ENCODE measurements around the gene ZNF536. TPM values are rescaled to one million over a fixed set of nuclear protein-coding genes. Genes with fewer than 3 reads are reported as not detected.

ZNF536 gene
- total and polyA plus RNA-seq, 2 donors (not counting 1 experiment from before 2014, with no cell fraction given), result not detected

DNA sequence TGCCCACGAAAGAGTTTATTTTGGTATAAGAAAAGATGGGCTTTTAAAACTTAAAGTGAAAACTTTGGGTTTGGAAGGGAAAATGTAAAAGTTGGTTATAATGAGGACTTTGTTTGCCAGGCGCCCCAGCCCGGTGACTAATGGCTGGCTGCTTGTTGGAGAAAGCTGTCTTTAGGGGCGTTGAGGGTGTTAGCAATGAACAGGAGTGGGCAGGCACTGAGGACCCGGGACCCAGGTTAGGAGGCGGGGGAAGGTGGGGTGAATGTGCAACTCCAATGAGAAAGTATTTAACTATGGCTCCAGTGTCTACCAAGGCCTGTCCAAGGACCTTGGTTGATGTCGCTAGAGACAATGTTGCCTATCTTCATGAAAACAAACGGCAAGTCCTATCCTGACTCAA, 118.6 kb downstream of the ZNF536 start:
- Mint-ChIP-seq H3K27me3 (no peaks in the 10 kb centered on the region), H3K9me3 (ENCODE audit: insufficient read depth) (no peaks in the 10 kb centered on the region), H3K4me1 (no peaks in the 10 kb centered on the region), H3K27ac (no peak overlapping the region), H3K4me3 (no peak overlapping the region)
- H3K27ac ChIP-seq (ENCODE audit: low read length in 2 of 2), result no peak overlapping the region
- intact Hi-C loops (cut with micrococcal nuclease), result no loop called here
- CTCF ChIA-PET, result no interaction called here
- POLR2A ChIA-PET, result no interaction called here
- no peak for DNase-seq
- no peaks in the 10 kb centered on the region for H3K36me3 ChIP-seq (replicated peaks in 1 of 2; ENCODE audit: control extremely low read depth in 1 of 2, control insufficient read depth in 1 of 2, extremely low read depth in 1 of 2, insufficient read depth in 2 of 2, low read length in 1 of 2)
- WGBS (ENCODE audit: insufficient coverage), result 91% methylated on average over 6 of the region's 8 CpGs
- H3K4me1 ChIP-seq (ENCODE audit: control insufficient read depth in 2 of 2, insufficient read depth in 2 of 2, low read length in 2 of 2), result no peaks in the 10 kb centered on the region
- no peaks in the 10 kb centered on the region for H3K9me3 ChIP-seq (ENCODE audit: control extremely low read depth in 1 of 3, control insufficient read depth in 2 of 3, insufficient read depth in 1 of 3, low read length in 2 of 3)
- no peaks in the 10 kb centered on the region for H3K79me2 ChIP-seq (ENCODE audit: control insufficient read depth, insufficient read depth, low read length)
- H2AFZ ChIP-seq (ENCODE audit: insufficient read depth, low read depth, low read length, poor library complexity, severe bottlenecking), result no peak overlapping the region
- no peak for ATAC-seq (ENCODE audit: low read depth)
- H3K9ac ChIP-seq (ENCODE audit: low read length), result no peak overlapping the region
- H3K4me3 ChIP-seq (ENCODE audit: control extremely low read depth in 1 of 5, extremely low read depth in 1 of 5, insufficient read depth in 1 of 5, low read depth in 2 of 5, low read length in 4 of 5), result no peak overlapping the region
- no peak overlapping the region for H3K4me2 ChIP-seq (replicated peaks; ENCODE audit: low read depth, low read length, poor library complexity, severe bottlenecking)
- H4K20me1 ChIP-seq (ENCODE audit: control insufficient read depth, insufficient read depth, low read length, poor library complexity, severe bottlenecking), result no peaks in the 10 kb centered on the region
- TF ChIP-seq EZH2 (IDR thresholded peaks at IDR 0.05; ENCODE audit: borderline replicate concordance, insufficient read depth, low read depth, low read length, poor library complexity, severe bottlenecking), result no peak
- TF ChIP-seq, protein P1, sequence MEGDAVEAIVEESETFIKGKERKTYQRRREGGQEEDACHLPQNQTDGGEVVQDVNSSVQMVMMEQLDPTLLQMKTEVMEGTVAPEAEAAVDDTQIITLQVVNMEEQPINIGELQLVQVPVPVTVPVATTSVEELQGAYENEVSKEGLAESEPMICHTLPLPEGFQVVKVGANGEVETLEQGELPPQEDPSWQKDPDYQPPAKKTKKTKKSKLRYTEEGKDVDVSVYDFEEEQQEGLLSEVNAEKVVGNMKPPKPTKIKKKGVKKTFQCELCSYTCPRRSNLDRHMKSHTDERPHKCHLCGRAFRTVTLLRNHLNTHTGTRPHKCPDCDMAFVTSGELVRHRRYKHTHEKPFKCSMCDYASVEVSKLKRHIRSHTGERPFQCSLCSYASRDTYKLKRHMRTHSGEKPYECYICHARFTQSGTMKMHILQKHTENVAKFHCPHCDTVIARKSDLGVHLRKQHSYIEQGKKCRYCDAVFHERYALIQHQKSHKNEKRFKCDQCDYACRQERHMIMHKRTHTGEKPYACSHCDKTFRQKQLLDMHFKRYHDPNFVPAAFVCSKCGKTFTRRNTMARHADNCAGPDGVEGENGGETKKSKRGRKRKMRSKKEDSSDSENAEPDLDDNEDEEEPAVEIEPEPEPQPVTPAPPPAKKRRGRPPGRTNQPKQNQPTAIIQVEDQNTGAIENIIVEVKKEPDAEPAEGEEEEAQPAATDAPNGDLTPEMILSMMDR (IDR thresholded peaks at IDR 0.05), result no peak
- H3K27me3 ChIP-seq (replicated peaks in 1 of 4; ENCODE audit: control extremely low read depth in 1 of 4, control insufficient read depth in 3 of 4, insufficient read depth in 4 of 4, low read length in 3 of 4), result peaks cover 0 to 2% (median 0%) of the 10 kb centered on the region in 4 experiments

DNA sequence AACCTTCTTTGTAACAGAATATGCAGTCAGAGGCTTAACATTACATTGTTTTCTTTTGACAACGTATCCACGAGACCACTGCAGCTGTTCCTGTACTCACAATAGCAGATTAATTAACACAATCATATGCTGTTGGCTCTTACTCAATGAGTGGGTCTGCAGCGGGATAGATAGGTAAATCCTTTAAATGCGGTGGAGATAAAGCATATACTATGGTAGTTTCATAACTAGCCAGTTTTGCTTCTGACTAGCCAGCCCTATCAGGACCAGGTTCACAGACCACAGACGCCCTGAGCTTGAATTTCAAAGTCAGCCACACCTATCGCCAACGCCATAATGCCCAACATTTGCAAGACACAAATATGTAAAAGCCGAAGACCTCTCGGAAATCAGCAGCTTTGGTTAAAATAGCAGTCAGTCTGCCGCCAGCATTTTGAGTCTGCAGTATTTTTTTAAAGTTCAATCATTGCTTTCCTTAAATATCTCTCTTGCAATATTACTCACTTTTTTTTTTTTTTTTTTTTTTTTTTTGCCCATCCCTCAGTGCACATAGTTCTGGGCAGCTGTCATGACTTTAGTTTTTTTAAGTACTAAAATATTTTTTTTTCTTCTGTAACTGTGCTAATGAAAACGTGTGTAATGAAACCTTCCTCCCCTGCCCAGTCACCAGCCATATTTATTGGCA, 120.5 kb downstream of the ZNF536 start:
- Histone ChIP-seq H3K9ac (ENCODE audit: low read length) (no peak overlapping the region), H3K27ac (ENCODE audit: low read length in 2 of 2) (no peak overlapping the region), H3K79me2 (ENCODE audit: control insufficient read depth, insufficient read depth, low read length) (no peaks in the 10 kb centered on the region), H3K4me1 (ENCODE audit: control insufficient read depth in 2 of 2, insufficient read depth in 2 of 2, low read length in 2 of 2) (no peaks in the 10 kb centered on the region), H3K4me3 (ENCODE audit: control extremely low read depth in 1 of 5, extremely low read depth in 1 of 5, insufficient read depth in 1 of 5, low read depth in 2 of 5, low read length in 4 of 5) (no peak overlapping the region), H3K9me3 (ENCODE audit: control extremely low read depth in 1 of 3, control insufficient read depth in 2 of 3, insufficient read depth in 1 of 3, low read length in 2 of 3) (peaks cover 0 to 7% (median 0%) of the 10 kb centered on the region in 3 donors), H3K36me3 (replicated peaks in 1 of 2; ENCODE audit: control extremely low read depth in 1 of 2, control insufficient read depth in 1 of 2, extremely low read depth in 1 of 2, insufficient read depth in 2 of 2, low read length in 1 of 2) (no peaks in the 10 kb centered on the region), H2AFZ (ENCODE audit: insufficient read depth, low read depth, low read length, poor library complexity, severe bottlenecking) (no peak overlapping the region), H3K4me2 (replicated peaks; ENCODE audit: low read depth, low read length, poor library complexity, severe bottlenecking) (no peak overlapping the region), H3K27me3 (replicated peaks in 1 of 4; ENCODE audit: control extremely low read depth in 1 of 4, control insufficient read depth in 3 of 4, insufficient read depth in 4 of 4, low read length in 3 of 4) (peaks cover 0 to 2% (median 0%) of the 10 kb centered on the region in 4 experiments), H4K20me1 (ENCODE audit: control insufficient read depth, insufficient read depth, low read length, poor library complexity, severe bottlenecking) (no peaks in the 10 kb centered on the region)
- POLR2A ChIA-PET, result no interaction called here
- TF ChIP-seq EZH2 (IDR thresholded peaks at IDR 0.05; ENCODE audit: borderline replicate concordance, insufficient read depth, low read depth, low read length, poor library complexity, severe bottlenecking), result no peak
- TF ChIP-seq, protein P1 (IDR thresholded peaks at IDR 0.05), result no peak
- CTCF ChIA-PET, result interaction anchor here (0.7 kb wide), 1 partner anchor 762 kb away, joined by 5 read pairs; no protein-coding TSS in a partner anchor
- Mint-ChIP-seq H3K27ac (no peak overlapping the region), H3K4me1 (no peaks in the 10 kb centered on the region), H3K4me3 (no peak overlapping the region), H3K27me3 (no peaks in the 10 kb centered on the region), H3K9me3 (ENCODE audit: insufficient read depth) (no peaks in the 10 kb centered on the region)
- DNase-seq (no peak), ATAC-seq (ENCODE audit: low read depth) (no peak)
- 59% methylated on average over 8 of the region's 11 CpGs for WGBS (ENCODE audit: insufficient coverage)
- intact Hi-C loops (cut with micrococcal nuclease), result no loop called here

All from B cell (primary cell).